B cell (primary cell): ENCODE measurements around the gene ABCA8. TPM values are rescaled to one million over a fixed set of nuclear protein-coding genes. Genes with fewer than 3 reads are reported as not detected.

Experiments
- ATAC-seq: fragments of 200-7000 bp; cut with Tn5 transposase; one replicate; pipeline ENCODE4 v1.10.0; 2021; ENCODE audit warnings: low read depth, mild to moderate bottlenecking, moderate number of reproducible peaks, moderate library complexity
- CTCF ChIA-PET: fragments of 350-600 bp; sonication (Branson Sonifier 250); formaldehyde crosslinking; loops from one replicate; lab custom pipeline; 2021; ENCODE audit warnings: antibody characterized with exemption, inconsistent platforms; lab: Charles Lee
- POLR2A ChIA-PET: fragments of 350-600 bp; sonication (Branson Sonifier 250); formaldehyde crosslinking; loops from one replicate; lab custom pipeline; 2021; ENCODE audit warnings: antibody characterized with exemption; lab: Charles Lee
- DNase-seq: peaks from one replicate; pipeline ENCODE4 v3.0.0; 2013
- H2AFZ ChIP-seq: 2 replicates; pipeline ENCODE4 v1.6.1; 2012; ENCODE audit warnings: mild to moderate bottlenecking, low read depth, low read length; ENCODE audit not compliant: insufficient read depth, poor library complexity, severe bottlenecking
- H3K27ac ChIP-seq, 2 donors: 1 replicate in 1 of 2; 2 replicates in 1 of 2; pipeline ENCODE4 v1.5.1; 2012 to 2013; ENCODE audit warnings: low read length in 2 of 2, mild to moderate bottlenecking in 2 of 2, moderate library complexity in 1 of 2
- H3K27me3 ChIP-seq, 4 experiments: fragments of 200-600 bp in 1 of 4; sonication (generic) in 1 of 4; replicated peaks in 1 of 4; 1 replicate in 2 of 4; 2 replicates in 2 of 4; pipeline versions ENCODE4 v1.6.1 to v1.7.0; 2013 to 2016; ENCODE audit warnings: low read length in 3 of 4, mild to moderate bottlenecking in 2 of 4, mixed read lengths in 1 of 4, moderate library complexity in 1 of 4; ENCODE audit not compliant: insufficient read depth in 4 of 4, control insufficient read depth in 3 of 4; ENCODE audit errors: control extremely low read depth in 1 of 4
- H3K36me3 ChIP-seq, 2 experiments: replicated peaks in 1 of 2; 1 replicate in 1 of 2; 2 replicates in 1 of 2; pipeline versions ENCODE4 v1.6.1 to v1.7.1; 2013; ENCODE audit warnings: low read length in 1 of 2; ENCODE audit not compliant: insufficient read depth in 2 of 2, control insufficient read depth in 1 of 2; ENCODE audit errors: control extremely low read depth in 1 of 2, extremely low read depth in 1 of 2
- H3K4me1 ChIP-seq, 2 donors: fragments of 200-600 bp in 1 of 2; sonication (generic) in 1 of 2; 1 replicate in 1 of 2; 2 replicates in 1 of 2; pipeline versions ENCODE4 v1.5.1 to v1.6.1; 2013 to 2017; ENCODE audit warnings: low read length in 2 of 2; ENCODE audit not compliant: control insufficient read depth in 2 of 2, insufficient read depth in 2 of 2
- H3K4me2 ChIP-seq: replicated peaks from 2 replicates; pipeline ENCODE3; 2012; ENCODE audit warnings: mild to moderate bottlenecking, low read depth, low read length; ENCODE audit not compliant: poor library complexity, severe bottlenecking
- H3K4me3 ChIP-seq, 5 experiments: fragments of 200-600 bp in 1 of 5; sonication (generic) in 1 of 5; 1 replicate in 3 of 5; 2 replicates in 2 of 5; pipeline versions ENCODE4 v1.5.1 to v1.7.0; 2011 to 2016; ENCODE audit warnings: low read length in 4 of 5, mild to moderate bottlenecking in 4 of 5, low read depth in 2 of 5, control low read depth in 1 of 5, moderate library complexity in 1 of 5; ENCODE audit not compliant: insufficient read depth in 1 of 5; ENCODE audit errors: control extremely low read depth in 1 of 5, extremely low read depth in 1 of 5
- H3K79me2 ChIP-seq: fragments of 200-600 bp; sonication (generic); one replicate; pipeline ENCODE4 v1.6.0; 2016; ENCODE audit warnings: low read length; ENCODE audit not compliant: control insufficient read depth, insufficient read depth
- H3K9ac ChIP-seq: fragments of 200-600 bp; sonication (generic); 2 replicates; pipeline ENCODE4 v1.6.1; 2017; ENCODE audit warnings: mild to moderate bottlenecking, low read length, moderate library complexity
- H3K9me3 ChIP-seq, 3 donors: one replicate each; pipeline versions ENCODE4 v1.6.1 to v1.7.1; 2013; ENCODE audit warnings: low read length in 2 of 3; ENCODE audit not compliant: control insufficient read depth in 2 of 3, insufficient read depth in 1 of 3; ENCODE audit errors: control extremely low read depth in 1 of 3
- H4K20me1 ChIP-seq: 2 replicates; pipeline ENCODE4 v1.6.0; 2012; ENCODE audit warnings: mild to moderate bottlenecking, low read length; ENCODE audit not compliant: insufficient read depth, control insufficient read depth, poor library complexity, severe bottlenecking
- H3K27ac Mint-ChIP-seq: one replicate; pipeline ENCODE4 v1.8.0; 2021; ENCODE audit warnings: mixed read lengths
- H3K27me3 Mint-ChIP-seq: one replicate; pipeline ENCODE4 v1.8.0; 2021; ENCODE audit warnings: mixed read lengths
- H3K4me1 Mint-ChIP-seq: one replicate; pipeline ENCODE4 v1.8.0; 2021; ENCODE audit warnings: mixed read lengths
- H3K4me3 Mint-ChIP-seq: one replicate; pipeline ENCODE4 v1.8.0; 2021; ENCODE audit warnings: mixed read lengths
- H3K9me3 Mint-ChIP-seq: one replicate; pipeline ENCODE4 v1.8.0; 2022; ENCODE audit warnings: mixed read lengths; ENCODE audit not compliant: insufficient read depth
- EZH2 ChIP-seq: IDR thresholded peaks from 2 replicates; pipeline ENCODE4 v1.6.1; 2012; ENCODE audit warnings: borderline replicate concordance, low read depth, mild to moderate bottlenecking, moderate library complexity, low read length; ENCODE audit not compliant: insufficient read depth, poor library complexity, severe bottlenecking
- WGBS: methylation state at CpG from one replicate; pipeline ENCODE4 v1.1.5; 2013; ENCODE audit warnings: missing lambda C conversion rate; ENCODE audit not compliant: insufficient coverage; 5-methylcytosine and 5-hydroxymethylcytosine counted together
- intact Hi-C: fragments of 100-400 bp; cut with micrococcal nuclease; formaldehyde crosslinking; loops from one replicate; pipeline ENCODE4 v1.10.0; 2022
- polyA plus RNA-seq: library from polyadenylated mRNA; depleted of rRNA; stranded (reverse); fragments of >200 nt; gene quantifications from 2 replicates; pipeline ENCODE4 v1.2.3, GENCODE V29; 2012
- total RNA-seq, 2 donors: library from RNA; stranded (reverse); fragments of 120-200 nt in 1 of 2; gene quantifications; 1 replicate in 1 of 2; 2 replicates in 1 of 2; pipeline versions ENCODE4 v1.2.3 to v1.2.4, GENCODE V29; 2013 to 2022
- TF ChIP-seq, protein P1 (sequence below): fragments of 200-600 bp; IDR thresholded peaks from one replicate; pipeline ENCODE4 v1.8.0; 2022; ENCODE audit warnings: antibody characterized with exemption, mild to moderate bottlenecking

ABCA8 gene
- total and polyA plus RNA-seq, 2 donors (not counting 1 experiment from before 2014, with no cell fraction given), result not detected

DNA sequence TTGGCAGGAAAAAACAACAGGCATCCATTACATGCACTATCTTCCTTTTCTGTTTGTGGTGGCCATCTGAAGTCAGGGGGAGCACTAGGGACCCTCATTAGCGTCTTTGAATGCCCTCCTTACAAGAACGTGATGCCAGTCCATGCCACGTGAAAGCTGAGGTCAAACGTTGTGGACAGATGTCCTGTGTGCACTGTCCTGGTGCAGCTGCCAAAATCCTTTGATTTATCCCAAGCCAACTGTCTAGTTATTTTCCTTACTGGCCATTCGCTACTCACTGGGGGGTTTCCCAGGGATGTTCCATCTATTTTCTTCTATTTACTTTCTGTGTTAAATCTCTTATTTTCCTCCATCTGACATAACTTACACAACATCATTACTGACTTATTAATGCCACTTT, 135.7 kb downstream of the ABCA8 start:
- no peak overlapping the region for H2AFZ ChIP-seq
- no peak overlapping the region for H3K27ac ChIP-seq
- TF ChIP-seq, protein P1, sequence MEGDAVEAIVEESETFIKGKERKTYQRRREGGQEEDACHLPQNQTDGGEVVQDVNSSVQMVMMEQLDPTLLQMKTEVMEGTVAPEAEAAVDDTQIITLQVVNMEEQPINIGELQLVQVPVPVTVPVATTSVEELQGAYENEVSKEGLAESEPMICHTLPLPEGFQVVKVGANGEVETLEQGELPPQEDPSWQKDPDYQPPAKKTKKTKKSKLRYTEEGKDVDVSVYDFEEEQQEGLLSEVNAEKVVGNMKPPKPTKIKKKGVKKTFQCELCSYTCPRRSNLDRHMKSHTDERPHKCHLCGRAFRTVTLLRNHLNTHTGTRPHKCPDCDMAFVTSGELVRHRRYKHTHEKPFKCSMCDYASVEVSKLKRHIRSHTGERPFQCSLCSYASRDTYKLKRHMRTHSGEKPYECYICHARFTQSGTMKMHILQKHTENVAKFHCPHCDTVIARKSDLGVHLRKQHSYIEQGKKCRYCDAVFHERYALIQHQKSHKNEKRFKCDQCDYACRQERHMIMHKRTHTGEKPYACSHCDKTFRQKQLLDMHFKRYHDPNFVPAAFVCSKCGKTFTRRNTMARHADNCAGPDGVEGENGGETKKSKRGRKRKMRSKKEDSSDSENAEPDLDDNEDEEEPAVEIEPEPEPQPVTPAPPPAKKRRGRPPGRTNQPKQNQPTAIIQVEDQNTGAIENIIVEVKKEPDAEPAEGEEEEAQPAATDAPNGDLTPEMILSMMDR, result no peak
- TF ChIP-seq EZH2, result no peak
- H3K4me3 ChIP-seq, result no peak overlapping the region
- H4K20me1 ChIP-seq, result no peaks in the 10 kb centered on the region
- H3K9ac ChIP-seq, result no peak overlapping the region
- H3K27me3 Mint-ChIP-seq, result peaks cover 3% of the 10 kb centered on the region
- ChIA-PET CTCF (no interaction called here), POLR2A (no interaction called here)
- H3K79me2 ChIP-seq, result no peaks in the 10 kb centered on the region
- H3K36me3 ChIP-seq, result no peaks in the 10 kb centered on the region
- no peaks in the 10 kb centered on the region for H3K27me3 ChIP-seq
- 94% methylated on average over 4 of the region's 5 CpGs for WGBS
- no peaks in the 10 kb centered on the region for H3K4me1 ChIP-seq
- no peaks in the 10 kb centered on the region for H3K4me1 Mint-ChIP-seq
- no peak for DNase-seq
- no peaks in the 10 kb centered on the region for H3K9me3 Mint-ChIP-seq
- H3K4me2 ChIP-seq, result no peak overlapping the region
- ATAC-seq, result no peak
- H3K27ac Mint-ChIP-seq, result no peak overlapping the region
- peaks cover 0 to 1% (median 0%) of the 10 kb centered on the region in 3 donors for H3K9me3 ChIP-seq
- H3K4me3 Mint-ChIP-seq, result no peak overlapping the region
- intact Hi-C loops, result no loop called here

Other genes starting within 250 kb of the ABCA8 start
- 0.29 and 0.91 TPM in 2 replicates for gene ABCA9, start 105.5 kb upstream of the ABCA8 start, total RNA-seq
- 0.03 and 0.06 TPM in 2 replicates for gene ABCA9, start 105.5 kb upstream of the ABCA8 start, polyA plus RNA-seq
- 0.75 and 1.4 TPM in 2 replicates for gene ABCA6, start 186.5 kb upstream of the ABCA8 start, total RNA-seq
- 0.18 and 0.46 TPM in 2 replicates for gene ABCA6, start 186.5 kb upstream of the ABCA8 start, polyA plus RNA-seq